Esophagus muscularis mucosa (tissue), 3 donors: ENCODE results near the gene AGPAT1.

Source experiments
- CTCF ChIP-seq, 3 experiments: fragments of 200-600 bp in 2 of 3; fragments of 450-650 bp in 1 of 3; sonication (generic) in 2 of 3; IDR thresholded peaks; one replicate each; pipeline ENCODE4 v1.5.1; 2017 to 2019; ENCODE audit warnings: antibody characterized with exemption in 3 of 3, mild to moderate bottlenecking in 2 of 3, moderate library complexity in 1 of 3
- POLR2A ChIP-seq: fragments of 450-650 bp; IDR thresholded peaks from one replicate; pipeline ENCODE4 v1.6.1; 2017; ENCODE audit warnings: antibody characterized with exemption, moderate library complexity, mild to moderate bottlenecking, low read depth
- POLR2AphosphoS5 ChIP-seq, 2 donors: sonication (generic); formaldehyde crosslinking; IDR thresholded peaks; one replicate each; pipeline ENCODE4 v1.6.1; 2017; ENCODE audit warnings: antibody characterized with exemption in 2 of 2

DNA sequence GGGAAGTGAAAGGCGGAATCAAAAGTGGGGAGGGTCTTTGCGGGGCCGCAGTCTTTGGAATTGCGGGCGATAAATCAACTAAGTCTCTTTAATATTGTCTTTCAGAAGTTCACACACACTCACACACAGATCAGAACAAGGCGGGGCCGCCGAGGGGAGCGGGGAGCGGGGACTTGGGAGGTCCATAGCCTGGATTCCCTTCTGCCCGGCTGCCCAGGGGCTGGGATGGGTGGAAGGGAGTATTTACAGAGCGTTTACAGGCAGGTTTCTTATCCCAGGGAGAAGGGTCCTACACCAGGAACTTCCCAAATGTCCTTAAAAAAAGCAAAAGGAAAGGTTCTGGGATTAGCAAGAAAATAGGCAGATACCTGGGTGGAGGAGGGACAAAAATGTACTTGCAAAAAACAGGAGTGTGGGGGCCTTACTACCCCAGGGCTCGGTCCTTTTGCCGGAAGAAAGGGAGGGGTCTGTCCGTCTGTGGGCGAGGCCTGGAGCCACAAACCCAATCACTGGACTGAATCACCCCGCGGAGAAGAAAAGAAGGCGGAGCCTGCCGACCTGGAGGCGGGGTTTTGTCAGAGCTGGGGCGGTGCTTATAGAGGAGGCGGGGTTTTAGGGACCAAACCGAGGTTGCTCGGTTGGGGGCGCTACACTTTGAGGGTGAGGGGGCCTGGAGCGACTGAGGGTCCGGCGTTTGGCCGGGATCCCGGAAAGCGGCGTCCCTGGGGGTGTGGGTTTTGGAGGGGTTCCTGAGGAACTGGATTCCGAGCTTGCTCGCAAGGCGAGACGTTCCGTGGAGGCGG lies 27.4 kb downstream of the AGPAT1 start:
- TF ChIP-seq CTCF (IDR thresholded peaks at IDR 0.05) (no peak), POLR2A (no peak), POLR2AphosphoS5 (IDR thresholded peaks at IDR 0.05) (no peak)
